Heart left ventricle (tissue), 16 donors: ENCODE results near the gene PTPRO. TPM values are rescaled to one million over a fixed set of nuclear protein-coding genes. Genes with fewer than 3 reads are reported as not detected.
"Not testable (repeated sequence)": the region's sequence is repeated elsewhere in the genome, so short reads cannot be mapped to it uniquely, and the experiment has no call there.

Experiments used
- ATAC-seq, 4 donors: fragments of 200-7000 bp; cut with Tn5 transposase; one replicate each; pipeline ENCODE4 v1.9.1; 2020 to 2022; ENCODE audit warnings: moderate library complexity in 4 of 4, mild to moderate bottlenecking in 3 of 4, moderate number of reproducible peaks in 1 of 4
- DNase-seq, 5 donors: peaks; one replicate each; pipeline ENCODE4 v3.0.0-alpha.2; 2020
- H3K27ac ChIP-seq, 12 donors: fragments of 200-600 bp; sonication (generic) in 4 of 12; one replicate each; pipeline versions ENCODE4 v1.5.0 to v1.8.0; 2016 to 2022; ENCODE audit warnings: mild to moderate bottlenecking in 2 of 12
- H3K27me3 ChIP-seq, 9 donors: fragments of 200-600 bp; sonication (generic) in 2 of 9; one replicate each; pipeline versions ENCODE4 v1.5.1 to v1.8.0; 2016 to 2022; ENCODE audit warnings: mild to moderate bottlenecking in 3 of 9
- H3K36me3 ChIP-seq, 9 donors: fragments of 200-600 bp; sonication (generic) in 2 of 9; one replicate each; pipeline versions ENCODE4 v1.5.0 to v1.8.0; 2018 to 2022; ENCODE audit warnings: mild to moderate bottlenecking in 2 of 9
- H3K4me1 ChIP-seq, 12 donors: fragments of 200-600 bp; sonication (generic) in 4 of 12; one replicate each; pipeline versions ENCODE4 v1.5.0 to v1.8.0; 2016 to 2022; ENCODE audit warnings: mild to moderate bottlenecking in 3 of 12
- H3K4me3 ChIP-seq, 12 donors: fragments of 200-600 bp; sonication (generic) in 4 of 12; one replicate each; pipeline versions ENCODE4 v1.5.0 to v1.8.0; 2017 to 2022; ENCODE audit warnings: mild to moderate bottlenecking in 9 of 12, moderate library complexity in 4 of 12
- H3K9me3 ChIP-seq, 12 donors: fragments of 200-600 bp; sonication (generic) in 4 of 12; one replicate each; pipeline versions ENCODE4 v1.5.0 to v1.8.0; 2016 to 2022; ENCODE audit warnings: mild to moderate bottlenecking in 1 of 12
- POLR2A ChIP-seq, 2 donors: fragments of 450-650 bp; IDR thresholded peaks; one replicate each; pipeline ENCODE4 v1.6.1; 2017; ENCODE audit warnings: antibody characterized with exemption in 2 of 2, mild to moderate bottlenecking in 2 of 2, moderate library complexity in 2 of 2
- WGBS, 4 donors: extraction: QIAGEN DNeasy Blood & Tissue Kit in 2 of 4; methylation state at CpG; one replicate each; pipeline versions ENCODE4 v1.1.5 to v1.1.7; 2013 to 2018; 5-methylcytosine and 5-hydroxymethylcytosine counted together
- intact Hi-C, 10 donors: fragments of 100-400 bp; cut with DNase I; formaldehyde crosslinking; loops; one replicate each; pipeline versions ENCODE4 v1.11.1 to v1.14.2; 2022
- polyA plus RNA-seq, 2 donors: library from polyadenylated mRNA; stranded (reverse); fragments of 200-250 nt; gene quantifications; one replicate each; pipeline ENCODE4 v1.2.3, GENCODE V29; 2013
- total RNA-seq, 9 donors: library from RNA; depleted of rRNA in 2 of 9; stranded (reverse); fragments of >200 nt in 2 of 9; fragmentation: NEBNext Ultra II Directional in 3 of 9; extraction: Animal tissue kit (Norgen Biotek cat#: 25700) in 3 of 9; gene quantifications; one replicate each; pipeline versions ENCODE4 v1.1.0 to v1.2.4, GENCODE V29; 2016 to 2023
- TF ChIP-seq, protein P1 (sequence below), 12 donors: fragments of 200-600 bp; sonication (generic) in 4 of 12; IDR thresholded peaks; one replicate each; pipeline versions ENCODE4 v1.5.0 to v1.8.0; 2018 to 2022; ENCODE audit warnings: antibody characterized with exemption in 12 of 12, mild to moderate bottlenecking in 5 of 12
- donor health status: ischemic (EF 13 %, LVEDD 7.1; RV severe dilation, severe dysfunction).
- donor health status: healthy with polysubstance abuse.
- donor health status: DM: no; HTN: yes; CAD: no.
- donor health status: DM: no; HTN: no; CAD: no.
- donor health status: ischemic (EF 25% LVEDD 6.9; RV normal size, moderate dysfunction).
- donor health status: ischemic (EF 25% LVEDD 5.7; RV mildly dilated, moderate dysfunction).
- donor health status: healthy.
- donor health status: DM: yes; HTN: yes; CAD: no.
- donor health status: ischemic (EF 35%, LVEDD 5.7; RV mildly dilated, moderate dysfunction).
- donor health status: nonischemic (EF 11% LVEDD 7.7; RV severe dilation, severe dysfunction).
- donor health status: DM: yes; HTN: yes; CAD: no.
- donor health status: PGD.
- donor health status: ischemic (EF 29% LVEDD 5.4; RV normal size, mild dysfunction).
- donor health status: nonischemic (EF 23%, LVEDD 6.1; RV moderate dilation, normal function).

Gene PTPRO
- total and polyA plus RNA-seq, 11 donors, result 0.20 to 9.3 (median 0.57) TPM

DNA sequence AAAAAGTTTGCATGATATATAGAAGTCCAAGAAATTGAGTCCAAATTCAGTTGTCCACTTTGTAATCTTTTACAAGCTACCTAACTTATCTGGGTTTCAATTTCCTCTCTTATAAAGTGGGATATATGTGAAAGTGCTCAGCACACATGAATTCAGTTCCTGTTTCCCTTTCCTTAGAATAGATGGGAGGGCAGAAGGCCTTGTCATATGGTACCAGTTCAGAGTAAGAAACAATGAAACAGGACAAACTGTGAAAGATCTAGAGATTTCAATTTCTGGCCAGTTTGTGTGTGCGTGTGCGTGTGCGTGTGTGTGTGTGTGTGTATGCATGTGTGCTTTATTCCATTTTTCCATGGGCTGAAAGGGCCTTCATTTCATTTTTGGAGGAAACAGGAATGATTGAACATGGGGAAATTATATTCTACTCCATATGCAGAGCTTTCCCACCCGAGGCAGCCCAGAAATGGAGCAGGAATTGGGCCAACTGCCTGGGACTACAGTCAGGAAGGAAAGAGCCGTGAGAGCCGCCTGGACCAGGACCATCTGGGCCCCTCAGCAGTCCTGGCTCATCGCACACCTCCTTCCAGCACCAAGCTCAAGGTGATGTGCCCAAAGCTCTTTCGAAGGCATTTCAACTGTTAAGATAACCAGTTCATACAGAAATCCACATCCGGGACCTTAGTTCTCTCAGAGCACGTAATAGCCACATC, 283.7 kb downstream of the PTPRO start:
- 66 to 84% (median 75%) methylated on average over 10 of the region's 10 CpGs for WGBS, 4 donors

DNA sequence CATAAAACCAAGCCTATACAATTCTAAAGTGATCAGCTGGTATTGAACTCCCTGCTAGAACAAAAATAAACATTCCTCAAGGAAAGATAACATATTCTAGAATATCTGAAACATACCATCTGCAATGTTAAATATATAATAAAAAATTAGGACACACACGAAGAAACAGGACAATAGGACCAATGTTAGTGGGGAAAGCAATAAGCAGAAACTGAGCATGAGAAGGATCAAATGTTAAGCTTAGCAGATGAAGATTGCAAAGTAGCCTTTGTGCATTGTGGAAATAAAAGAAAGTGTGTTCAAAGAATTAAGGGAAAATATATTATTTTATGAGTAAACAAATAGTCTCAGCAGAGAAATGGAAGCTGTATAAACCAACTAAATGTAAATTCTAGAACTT, 286.1 kb downstream of the PTPRO start:
- Histone ChIP-seq H3K4me3 (no peak overlapping the region), H3K4me1 (peaks cover 0 to 12% (median 0%) of the 10 kb centered on the region in 12 donors), H3K36me3 (no peaks in the 10 kb centered on the region), H3K27ac (no peak overlapping the region), H3K27me3 (no peaks in the 10 kb centered on the region), H3K9me3 (peaks cover 0 to 15% (median 0%) of the 10 kb centered on the region in 12 donors)
- no peak for DNase-seq
- intact Hi-C loops, result no loop called here
- TF ChIP-seq POLR2A (IDR thresholded peaks at IDR 0.05), result no peak
- TF ChIP-seq, protein P1, sequence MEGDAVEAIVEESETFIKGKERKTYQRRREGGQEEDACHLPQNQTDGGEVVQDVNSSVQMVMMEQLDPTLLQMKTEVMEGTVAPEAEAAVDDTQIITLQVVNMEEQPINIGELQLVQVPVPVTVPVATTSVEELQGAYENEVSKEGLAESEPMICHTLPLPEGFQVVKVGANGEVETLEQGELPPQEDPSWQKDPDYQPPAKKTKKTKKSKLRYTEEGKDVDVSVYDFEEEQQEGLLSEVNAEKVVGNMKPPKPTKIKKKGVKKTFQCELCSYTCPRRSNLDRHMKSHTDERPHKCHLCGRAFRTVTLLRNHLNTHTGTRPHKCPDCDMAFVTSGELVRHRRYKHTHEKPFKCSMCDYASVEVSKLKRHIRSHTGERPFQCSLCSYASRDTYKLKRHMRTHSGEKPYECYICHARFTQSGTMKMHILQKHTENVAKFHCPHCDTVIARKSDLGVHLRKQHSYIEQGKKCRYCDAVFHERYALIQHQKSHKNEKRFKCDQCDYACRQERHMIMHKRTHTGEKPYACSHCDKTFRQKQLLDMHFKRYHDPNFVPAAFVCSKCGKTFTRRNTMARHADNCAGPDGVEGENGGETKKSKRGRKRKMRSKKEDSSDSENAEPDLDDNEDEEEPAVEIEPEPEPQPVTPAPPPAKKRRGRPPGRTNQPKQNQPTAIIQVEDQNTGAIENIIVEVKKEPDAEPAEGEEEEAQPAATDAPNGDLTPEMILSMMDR (IDR thresholded peaks at IDR 0.05), result no peak
- no peak for ATAC-seq
- 74 to 89% (median 76%) methylated on average over 1 of the region's 1 CpG for WGBS, 4 donors

More for the DNA sequence above, 283.7 kb downstream of the PTPRO start:
- Histone ChIP-seq H3K27ac (no peak overlapping the region), H3K4me1 (peaks cover 0 to 18% (median 0%) of the 10 kb centered on the region in 12 donors), H3K9me3 (no peaks in the 10 kb centered on the region), H3K27me3 (no peaks in the 10 kb centered on the region), H3K36me3 (no peaks in the 10 kb centered on the region), H3K4me3 (no peak overlapping the region)
- no peak for ATAC-seq
- TF ChIP-seq, protein P1 (IDR thresholded peaks at IDR 0.05), result no peak
- intact Hi-C loops, result no loop called here
- no peak for DNase-seq

DNA sequence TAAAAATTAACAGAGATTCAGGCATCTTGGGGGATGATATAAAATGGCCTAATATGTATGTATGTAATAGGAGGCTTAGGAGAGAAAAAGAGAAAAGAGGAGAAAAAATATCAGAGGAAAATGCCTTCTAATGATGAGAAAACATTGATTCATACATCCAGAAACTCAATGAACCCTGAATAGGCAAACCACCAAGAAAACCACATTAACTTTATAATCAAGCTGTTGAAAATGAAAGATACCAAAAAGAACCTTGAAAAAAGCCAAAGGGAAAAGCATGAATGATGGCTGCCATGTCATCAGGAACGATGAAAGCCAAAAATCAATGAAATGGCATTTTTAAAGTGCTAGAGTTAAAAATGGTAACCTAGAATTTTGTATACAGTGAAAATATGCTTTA, 286.6 kb downstream of the PTPRO start:
- 80 to 92% (median 85%) methylated on average over 1 of the region's 1 CpG for WGBS, 4 donors
- ATAC-seq, result no peak

DNA sequence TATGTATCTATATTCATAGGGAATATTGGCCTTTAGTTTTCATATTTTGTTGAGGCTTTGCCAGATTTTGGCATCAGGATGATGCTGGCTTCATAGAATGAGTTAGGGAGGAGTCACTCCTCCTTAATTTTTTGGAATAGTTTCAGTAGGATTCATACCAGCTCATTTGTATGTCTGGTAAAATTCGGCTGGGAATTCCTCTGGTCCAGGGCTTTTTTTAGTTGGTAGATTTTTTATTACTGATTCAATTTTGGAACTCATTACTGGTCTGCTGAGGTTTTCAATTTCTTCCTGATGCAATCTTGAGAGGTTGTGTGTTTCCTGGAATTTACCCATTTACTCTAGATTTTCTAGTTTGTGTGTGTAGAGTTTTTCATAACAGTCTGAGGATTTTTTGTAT, 291.7 kb downstream of the PTPRO start:
- peaks cover 0 to 33% (median 2%) of the 10 kb centered on the region in 12 donors for H3K9me3 ChIP-seq
- no peak overlapping the region for H3K27ac ChIP-seq
- ATAC-seq, result no peak
- TF ChIP-seq, protein P1 (IDR thresholded peaks at IDR 0.05), result no peak
- TF ChIP-seq POLR2A (IDR thresholded peaks at IDR 0.05), result no peak
- H3K4me1 ChIP-seq, result no peaks in the 10 kb centered on the region
- intact Hi-C loops, result no loop called here
- no peak overlapping the region for H3K4me3 ChIP-seq
- peaks cover 0 to 15% (median 0%) of the 10 kb centered on the region in 9 donors for H3K36me3 ChIP-seq
- 68 to 83% (median 75%) methylated on average over 1 of the region's 1 CpG for WGBS, 4 donors
- no peak for DNase-seq
- no peaks in the 10 kb centered on the region for H3K27me3 ChIP-seq

More for the DNA sequence above, 286.6 kb downstream of the PTPRO start:
- Histone ChIP-seq H3K27me3 (no peaks in the 10 kb centered on the region), H3K4me3 (no peak overlapping the region), H3K4me1 (peaks cover 0 to 12% (median 0%) of the 10 kb centered on the region in 12 donors), H3K9me3 (peaks cover 0 to 20% (median 1%) of the 10 kb centered on the region in 12 donors), H3K27ac (no peak overlapping the region), H3K36me3 (no peaks in the 10 kb centered on the region)
- no peak for TF ChIP-seq POLR2A (IDR thresholded peaks at IDR 0.05)
- TF ChIP-seq, protein P1 (IDR thresholded peaks at IDR 0.05), result no peak
- intact Hi-C loops, result no loop called here
- DNase-seq, result no peak

DNA sequence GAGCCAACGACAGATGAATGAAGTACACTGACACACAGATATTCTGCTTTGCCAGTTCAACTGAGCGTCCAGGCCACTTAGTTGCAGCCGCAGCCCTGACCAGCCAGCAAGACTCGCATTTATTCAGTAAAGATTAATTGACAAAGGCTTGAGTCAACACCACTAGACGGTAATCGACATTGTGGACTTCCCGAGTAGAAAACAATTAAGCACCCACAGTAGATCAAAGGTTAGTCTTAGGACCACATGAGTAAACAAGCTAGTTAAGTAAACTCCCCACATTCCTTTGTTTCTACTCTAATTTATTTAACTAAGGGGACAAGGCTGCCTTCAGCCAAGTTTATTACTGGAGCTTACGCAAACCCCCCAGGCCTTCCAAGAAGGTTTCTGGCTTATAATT, 294.2 kb downstream of the PTPRO start:
- WGBS, 4 donors, result 97 to 98% (median 98%) methylated on average over 8 of the region's 8 CpGs
- peaks cover 0 to 11% (median 0%) of the 10 kb centered on the region in 12 donors for H3K4me1 ChIP-seq
- H3K4me3 ChIP-seq, ATAC-seq, H3K27ac ChIP-seq, intact Hi-C loops, H3K27me3 ChIP-seq, DNase-seq: not testable (repeated sequence)
- H3K36me3 ChIP-seq, result peaks cover 0 to 39% (median 8%) of the 10 kb centered on the region in 9 donors
- peaks cover 0 to 33% (median 2%) of the 10 kb centered on the region in 12 donors for H3K9me3 ChIP-seq
